Kidney epithelial cell (primary cell): Measurements from ENCODE around the gene CIC. TPM values are rescaled to one million over a fixed set of nuclear protein-coding genes. Genes with fewer than 3 reads are reported as not detected.

ENCODE experiments used
- DNase-seq: peaks from one replicate; pipeline ENCODE4 v3.0.0-alpha.2; 2010; ENCODE audit warnings: low read depth
- H3K27me3 ChIP-seq: 2 replicates; pipeline ENCODE4 v1.6.0; 2011; ENCODE audit warnings: low read length; ENCODE audit not compliant: control insufficient read depth, insufficient read depth
- H3K36me3 ChIP-seq: 2 replicates; pipeline ENCODE4 v1.5.1; 2011; ENCODE audit warnings: low read length; ENCODE audit not compliant: control insufficient read depth, insufficient read depth
- H3K4me3 ChIP-seq: 2 replicates; pipeline ENCODE4 v1.5.1; 2011; ENCODE audit warnings: low read depth, mild to moderate bottlenecking, control low read depth, low read length
- total RNA-seq: library from RNA; depleted of rRNA; stranded (reverse); fragments of >200 nt; gene quantifications from 2 replicates; pipeline ENCODE4 v1.2.3, GENCODE V29; 2015
- TF ChIP-seq, protein P1 (sequence below): IDR thresholded peaks from 2 replicates; pipeline ENCODE4 v1.5.1; 2011; ENCODE audit warnings: mild to moderate bottlenecking, moderate library complexity, low read length, control low read depth, inconsistent platforms; ENCODE audit not compliant: insufficient read depth, poor library complexity, severe bottlenecking

Gene CIC
- total RNA-seq, 1 donor from 2014 or later, result 41.7 TPM

DNA sequence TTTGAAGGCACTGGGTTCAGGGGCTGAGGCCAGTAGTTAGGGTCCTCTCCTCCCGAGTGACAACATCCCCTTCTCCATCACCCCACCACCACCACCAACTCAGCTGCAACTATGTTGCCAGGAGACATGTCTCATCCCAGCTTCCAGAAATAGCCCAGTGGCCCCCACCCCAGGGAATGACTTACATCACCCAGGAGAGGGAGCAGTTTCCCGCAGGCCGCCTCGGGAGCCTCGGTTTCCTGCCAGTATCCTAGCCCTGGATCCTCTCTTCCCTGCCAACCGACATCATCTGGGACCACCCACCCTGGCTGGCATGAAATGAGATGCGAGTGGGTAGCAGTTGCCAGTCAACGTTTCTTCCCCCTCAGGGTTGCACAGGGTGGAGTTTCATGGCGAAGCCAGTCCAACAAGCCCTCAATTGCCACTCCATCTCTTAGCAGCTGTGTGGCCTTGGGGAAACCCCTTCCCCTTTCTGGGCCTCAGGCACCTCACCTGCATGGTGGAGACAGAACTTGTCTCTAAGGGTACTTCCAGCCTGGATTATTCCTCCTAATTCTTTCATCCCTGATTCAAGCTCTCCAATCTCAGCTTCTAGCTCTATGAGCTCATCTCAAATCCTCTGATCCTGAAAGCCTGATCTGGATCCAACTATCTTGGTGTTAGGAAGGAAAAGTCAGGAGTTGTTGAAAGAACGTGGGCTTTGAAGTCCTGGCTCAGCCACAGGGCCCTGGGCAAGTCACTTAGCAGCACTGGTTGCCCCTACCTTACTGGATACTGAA is 22.7 kb upstream of the CIC start:
- Histone ChIP-seq H3K36me3 (peaks cover 3% of the 10 kb centered on the region), H3K4me3 (no peak overlapping the region), H3K27me3 (no peaks in the 10 kb centered on the region)
- TF ChIP-seq, protein P1, sequence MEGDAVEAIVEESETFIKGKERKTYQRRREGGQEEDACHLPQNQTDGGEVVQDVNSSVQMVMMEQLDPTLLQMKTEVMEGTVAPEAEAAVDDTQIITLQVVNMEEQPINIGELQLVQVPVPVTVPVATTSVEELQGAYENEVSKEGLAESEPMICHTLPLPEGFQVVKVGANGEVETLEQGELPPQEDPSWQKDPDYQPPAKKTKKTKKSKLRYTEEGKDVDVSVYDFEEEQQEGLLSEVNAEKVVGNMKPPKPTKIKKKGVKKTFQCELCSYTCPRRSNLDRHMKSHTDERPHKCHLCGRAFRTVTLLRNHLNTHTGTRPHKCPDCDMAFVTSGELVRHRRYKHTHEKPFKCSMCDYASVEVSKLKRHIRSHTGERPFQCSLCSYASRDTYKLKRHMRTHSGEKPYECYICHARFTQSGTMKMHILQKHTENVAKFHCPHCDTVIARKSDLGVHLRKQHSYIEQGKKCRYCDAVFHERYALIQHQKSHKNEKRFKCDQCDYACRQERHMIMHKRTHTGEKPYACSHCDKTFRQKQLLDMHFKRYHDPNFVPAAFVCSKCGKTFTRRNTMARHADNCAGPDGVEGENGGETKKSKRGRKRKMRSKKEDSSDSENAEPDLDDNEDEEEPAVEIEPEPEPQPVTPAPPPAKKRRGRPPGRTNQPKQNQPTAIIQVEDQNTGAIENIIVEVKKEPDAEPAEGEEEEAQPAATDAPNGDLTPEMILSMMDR, result peak; percentile 68
- no peak for DNase-seq

DNA sequence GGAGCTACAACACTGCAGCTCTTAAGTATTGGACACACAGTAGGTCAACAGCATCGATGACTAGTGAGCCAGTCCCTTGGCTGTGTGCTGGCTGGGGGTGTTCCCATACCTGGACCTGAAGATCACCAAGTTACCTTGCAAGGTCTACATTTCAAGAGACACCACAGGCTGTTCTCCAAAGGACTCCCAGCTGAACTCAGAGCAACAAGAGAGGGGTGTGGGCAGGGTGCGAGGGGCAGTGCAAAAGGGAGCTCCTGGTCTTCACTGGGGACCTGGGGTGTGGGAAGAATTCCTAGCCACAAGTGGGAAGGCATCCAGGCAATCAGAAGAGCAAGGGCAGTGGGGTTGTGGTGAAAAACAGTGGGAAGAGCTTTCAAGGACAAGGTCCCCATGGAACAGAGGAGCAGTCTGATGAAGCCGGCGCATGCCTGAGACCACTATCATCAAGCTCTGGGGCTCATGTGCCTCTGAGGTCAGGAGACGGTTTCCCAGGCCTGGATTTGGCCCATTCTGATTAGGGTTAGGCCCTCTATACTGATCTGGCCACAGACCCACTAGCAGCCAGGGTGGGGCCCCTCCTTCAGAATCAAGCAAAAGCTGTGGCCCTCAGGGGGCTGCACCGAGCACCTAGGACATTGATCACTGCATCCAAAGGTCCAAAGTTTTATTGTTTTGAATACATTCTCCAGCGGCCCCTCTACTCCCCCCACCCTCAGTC is 22.0 kb upstream of the CIC start:
- H3K36me3 ChIP-seq, result peaks cover 3% of the 10 kb centered on the region
- no peak overlapping the region for H3K4me3 ChIP-seq
- no peak for DNase-seq
- no peaks in the 10 kb centered on the region for H3K27me3 ChIP-seq
- TF ChIP-seq, protein P1, result no peak

DNA sequence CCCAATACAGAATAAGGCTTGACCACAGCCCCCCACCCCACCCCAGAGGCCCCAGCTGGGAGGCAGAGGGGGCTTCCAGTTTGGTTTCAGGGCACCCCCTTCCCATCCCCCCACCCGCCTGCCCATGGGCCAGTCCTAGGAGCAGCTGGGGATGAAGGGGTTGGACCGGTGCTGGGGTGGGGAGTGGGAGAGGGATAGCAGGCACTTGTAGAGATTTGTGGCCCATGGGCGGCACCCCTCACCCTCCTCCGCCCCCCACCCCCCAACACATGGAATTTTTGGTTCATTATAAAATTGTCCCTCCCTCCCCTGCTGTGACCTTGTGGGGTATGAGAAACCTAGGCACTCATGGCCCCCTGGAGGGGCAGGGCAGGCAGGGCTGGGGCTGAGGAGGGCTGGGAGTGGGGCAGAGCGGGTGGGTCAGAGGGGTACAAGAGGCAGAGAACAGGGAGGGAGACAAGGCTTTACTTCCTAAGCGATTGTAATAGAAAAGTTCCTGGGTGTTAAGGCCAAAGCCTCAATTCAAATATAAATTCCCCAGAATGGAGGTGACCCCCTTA is 21.3 kb upstream of the CIC start:
- no peak overlapping the region for H3K4me3 ChIP-seq
- H3K27me3 ChIP-seq, result no peaks in the 10 kb centered on the region
- TF ChIP-seq, protein P1, result no peak
- H3K36me3 ChIP-seq, result peaks cover 3% of the 10 kb centered on the region
- no peak for DNase-seq

DNA sequence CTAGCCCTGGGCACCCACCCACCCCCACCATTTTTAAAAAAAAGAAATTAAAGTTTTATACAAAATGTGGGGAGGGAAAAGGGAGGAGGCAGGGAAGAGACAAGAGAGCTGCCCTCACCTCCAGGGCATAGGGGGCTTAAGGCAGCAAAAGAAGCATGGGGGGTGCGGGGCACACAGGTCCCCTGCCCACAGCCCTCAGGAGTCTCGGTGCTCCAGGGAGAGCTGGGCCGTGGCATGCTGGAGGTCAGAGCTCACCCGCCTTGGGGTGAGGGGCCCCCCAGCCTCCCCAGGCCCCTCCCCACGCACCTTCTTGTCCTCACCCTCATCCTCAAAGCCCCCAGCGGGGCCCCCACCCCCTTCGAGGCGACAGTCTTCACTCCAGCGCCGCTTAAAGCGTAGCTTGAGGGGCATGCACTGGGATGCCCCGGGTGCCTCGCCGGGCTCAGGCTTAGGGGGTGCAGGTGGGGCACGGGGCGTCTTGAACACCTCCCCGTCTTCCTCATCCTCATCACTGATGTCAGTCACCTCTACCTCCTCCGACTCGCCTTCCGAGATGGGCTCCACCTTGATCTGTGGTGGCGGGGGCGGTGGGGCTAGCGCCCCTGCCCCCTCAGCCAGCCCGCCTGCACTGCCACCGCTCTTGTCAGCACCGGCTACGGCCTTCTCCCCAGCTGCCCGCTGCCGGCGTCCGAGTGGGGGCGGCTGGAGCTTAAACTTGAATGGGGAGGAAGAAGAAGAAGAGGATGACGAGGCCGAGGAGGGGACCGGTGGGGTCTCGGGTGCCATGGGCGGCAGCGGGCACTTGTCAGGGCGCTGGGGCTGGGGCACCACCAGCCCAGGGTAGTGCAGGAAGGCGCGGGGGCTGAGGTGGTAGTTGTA is 20.5 kb upstream of the CIC start:
- TF ChIP-seq, protein P1, result no peak
- H3K27me3 ChIP-seq, result no peaks in the 10 kb centered on the region
- no peak overlapping the region for H3K4me3 ChIP-seq
- no peak for DNase-seq
- peaks cover 3% of the 10 kb centered on the region for H3K36me3 ChIP-seq

DNA sequence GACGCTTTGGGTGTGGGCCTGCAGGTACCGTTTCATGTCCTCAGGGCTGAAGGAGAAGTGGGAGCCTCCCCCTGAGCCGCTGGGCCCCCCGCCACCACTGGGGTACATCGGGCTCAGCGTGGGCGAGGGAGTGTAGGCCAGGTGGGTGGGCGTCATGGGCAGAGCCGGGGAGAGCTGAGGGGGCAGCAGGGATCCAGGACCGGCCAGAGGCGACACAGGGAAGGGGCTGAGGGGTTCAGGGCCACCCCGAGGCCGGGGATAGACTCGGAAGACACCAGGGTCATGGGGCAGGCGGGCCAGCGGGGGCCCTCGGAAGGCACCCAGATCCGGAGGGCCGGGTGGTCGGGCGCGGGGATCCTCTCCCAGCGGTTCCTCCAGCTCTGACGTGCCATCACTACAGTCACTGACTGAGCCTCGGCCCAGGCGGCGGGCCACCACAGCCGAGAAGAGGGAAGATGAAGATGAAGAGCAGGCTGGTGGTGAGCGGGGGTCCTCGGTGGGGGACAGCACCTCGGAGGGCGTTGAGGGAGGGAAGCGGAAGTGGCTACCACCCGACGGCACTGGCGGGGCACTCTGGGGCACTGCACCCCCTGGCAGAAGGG is 19.8 kb upstream of the CIC start:
- no peak for DNase-seq
- TF ChIP-seq, protein P1, result no peak
- H3K4me3 ChIP-seq, result no peak overlapping the region
- H3K27me3 ChIP-seq, result no peaks in the 10 kb centered on the region
- H3K36me3 ChIP-seq, result peaks cover 3% of the 10 kb centered on the region
